AG09309 (cell line): ENCODE results near the gene MCF2L2.
"Not testable (repeated sequence)": the region's sequence is repeated elsewhere in the genome, so short reads cannot be mapped to it uniquely, and the experiment has no call there.

Experiments used
- DNase-seq: peaks from one replicate; pipeline ENCODE4 v3.0.0-alpha.2; 2010; ENCODE audit warnings: low read depth
- H3K4me3 ChIP-seq: 2 replicates; pipeline ENCODE4 v1.5.1; 2011; ENCODE audit warnings: mild to moderate bottlenecking, low read depth, low read length, moderate library complexity; ENCODE audit not compliant: control insufficient read depth
- CTCF ChIP-seq: IDR thresholded peaks from 2 replicates; pipeline ENCODE4 v1.5.1; 2011; ENCODE audit warnings: mild to moderate bottlenecking, low read depth, low read length, inconsistent platforms; ENCODE audit not compliant: insufficient read depth, control insufficient read depth; ENCODE audit errors: missing control alignments

Gene MCF2L2

GRCh38 chr3:183443395-183444385, 15.3 kb upstream of the MCF2L2 start:
- H3K4me3 ChIP-seq: no peak overlapping the region
- no peak for TF ChIP-seq CTCF
- DNase-seq: no peak

GRCh38 chr3:183442994-183443393, 14.6 kb upstream of the MCF2L2 start:
- H3K4me3 ChIP-seq: no peak overlapping the region
- no peak for DNase-seq
- no peak for TF ChIP-seq CTCF

- not testable (repeated sequence) for H3K4me3 ChIP-seq, DNase-seq
Measured at GRCh38 chr3:183440521-183440920, 12.1 kb upstream of the MCF2L2 start.

GRCh38 chr3:183439515-183439914, 11.1 kb upstream of the MCF2L2 start:
- TF ChIP-seq CTCF: no peak
- DNase-seq: no peak
- H3K4me3 ChIP-seq: no peak overlapping the region

- DNase-seq: no peak
- H3K4me3 ChIP-seq: no peak overlapping the region
- no peak for TF ChIP-seq CTCF
Measured at GRCh38 chr3:183438735-183439134, 10.3 kb upstream of the MCF2L2 start.

GRCh38 chr3:183437666-183438564, 9.5 kb upstream of the MCF2L2 start:
- no peak overlapping the region for H3K4me3 ChIP-seq
- TF ChIP-seq CTCF: no peak
- no peak for DNase-seq
